HG03432 (cell line): Measurements from ENCODE around the gene P2RX6.
"Not testable (repeated sequence)": the region's sequence is repeated elsewhere in the genome, so short reads cannot be mapped to it uniquely, and the experiment has no call there.

ENCODE experiments used
- ATAC-seq: cut with Tn5 transposase; IDR thresholded peaks from one replicate; pipeline ENCODE4 v1.9.1; 2021; ENCODE audit warnings: mild to moderate bottlenecking, moderate library complexity; ENCODE audit not compliant: unreplicated experiment

Gene P2RX6

DNA sequence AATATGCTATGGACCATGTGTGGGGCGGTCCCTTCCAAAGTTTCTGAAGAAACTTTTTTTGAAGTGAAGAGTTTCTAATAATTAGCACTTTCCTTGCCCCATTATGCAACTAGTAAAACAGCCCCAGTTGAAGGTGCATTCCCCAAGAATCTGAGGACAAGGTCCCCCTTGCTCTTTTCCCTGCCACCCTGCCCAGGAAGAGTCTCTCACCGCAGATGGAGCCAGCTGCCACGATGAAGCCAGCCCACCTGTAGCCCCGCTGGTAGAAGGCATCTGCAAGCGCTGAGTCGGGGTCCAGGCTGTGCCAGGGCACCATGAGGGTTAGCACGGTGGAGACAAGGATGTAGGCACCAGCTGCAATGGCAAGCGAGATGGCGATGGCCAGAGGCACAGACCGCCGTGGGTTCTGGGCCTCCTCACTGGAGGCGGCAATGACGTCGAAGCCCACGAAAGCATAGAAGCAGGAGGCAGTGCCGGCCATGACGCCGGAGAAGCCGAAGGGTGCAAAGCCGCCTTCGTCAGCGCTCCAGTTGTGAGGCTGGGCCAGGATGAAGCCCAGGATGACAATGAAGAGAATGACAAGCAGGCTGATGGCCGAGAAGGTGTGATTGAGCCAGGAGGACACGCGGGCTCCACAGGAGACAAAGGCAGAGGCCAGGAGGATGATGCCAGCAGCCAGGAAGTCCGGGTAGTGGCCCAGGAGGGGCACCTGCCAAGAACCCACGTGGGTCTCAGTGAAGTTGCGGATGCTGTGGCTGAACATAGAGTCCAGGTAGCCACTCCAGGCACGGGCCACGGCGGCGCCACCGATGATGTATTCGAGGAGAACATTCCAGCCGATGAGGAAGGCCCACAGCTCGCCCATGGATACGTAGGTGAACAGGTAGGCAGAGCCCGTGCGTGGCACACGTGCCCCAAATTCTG, 15.9 kb downstream of the P2RX6 start:
- no peak for ATAC-seq

DNA sequence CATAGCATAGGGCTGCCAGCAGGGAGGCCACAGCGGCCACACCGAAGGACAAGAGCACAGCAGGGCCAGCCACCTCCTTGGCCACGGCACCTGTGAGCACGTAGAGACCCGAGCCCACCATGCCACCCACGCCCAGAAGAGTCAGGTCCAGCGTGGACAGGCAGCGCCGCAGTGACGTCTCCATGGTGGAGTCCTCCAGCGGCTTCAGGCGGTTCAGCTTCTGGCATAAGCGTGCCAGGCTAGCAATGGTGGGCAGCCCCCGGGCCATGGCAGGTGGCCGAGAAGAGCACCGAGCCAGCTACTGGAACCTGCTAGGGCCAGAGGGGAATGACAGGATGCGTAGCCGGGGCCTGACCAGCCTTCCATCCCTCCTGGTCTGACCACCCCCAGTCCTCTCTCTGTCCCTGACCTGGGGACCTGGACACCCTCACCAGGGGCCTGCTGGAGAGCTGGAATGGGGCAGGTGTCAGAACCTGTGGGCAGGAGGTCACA, 16.6 kb downstream of the P2RX6 start:
- ATAC-seq: no peak

DNA sequence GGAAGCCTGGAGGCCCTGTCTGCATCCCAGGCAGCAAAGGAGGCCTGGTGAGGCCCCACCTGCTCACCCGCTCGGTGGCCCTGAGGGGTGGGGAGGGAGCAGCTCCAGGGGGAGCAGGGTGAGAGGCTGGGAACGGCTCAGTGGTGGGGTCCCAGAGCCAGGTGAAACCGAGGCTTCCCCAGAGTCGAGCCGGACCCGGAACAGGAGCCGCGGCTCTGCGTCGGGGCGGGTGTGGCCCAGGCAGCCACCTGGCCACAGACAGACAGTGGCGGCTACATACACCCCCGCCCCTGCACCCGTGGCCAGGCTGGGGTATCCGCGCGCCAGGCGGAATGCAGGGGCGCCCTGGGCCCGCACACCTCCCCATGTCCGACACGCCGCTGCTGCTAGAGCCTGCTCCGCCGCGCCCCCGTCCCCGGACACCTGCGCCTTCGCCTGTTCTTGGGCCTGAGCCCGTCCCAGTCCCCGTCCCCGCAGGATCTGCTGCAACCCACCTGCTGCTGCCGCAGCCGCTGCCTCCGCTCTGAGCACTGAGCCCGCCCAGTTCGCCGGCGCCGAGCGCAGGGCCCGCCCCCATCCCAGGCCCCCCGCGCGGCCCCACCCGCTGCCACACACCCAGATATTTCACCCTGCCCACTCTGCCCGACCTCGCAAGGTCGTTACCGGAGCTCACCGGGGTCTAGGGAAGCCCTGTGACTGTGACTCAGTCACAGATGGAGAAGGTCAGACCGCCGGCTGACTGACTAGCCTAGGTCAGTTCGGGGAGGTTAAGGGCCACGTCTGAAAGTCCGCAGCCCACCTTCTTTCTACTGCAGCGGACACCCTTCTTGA, 17.3 kb downstream of the P2RX6 start, which contains the start of gene SLC7A4:
Gene SLC7A4 (minus strand): TSS at position 525 of the 831 bp plus-strand sequence. CDS start 749 bp downstream, outside the sequence.
- ATAC-seq: no peak

DNA sequence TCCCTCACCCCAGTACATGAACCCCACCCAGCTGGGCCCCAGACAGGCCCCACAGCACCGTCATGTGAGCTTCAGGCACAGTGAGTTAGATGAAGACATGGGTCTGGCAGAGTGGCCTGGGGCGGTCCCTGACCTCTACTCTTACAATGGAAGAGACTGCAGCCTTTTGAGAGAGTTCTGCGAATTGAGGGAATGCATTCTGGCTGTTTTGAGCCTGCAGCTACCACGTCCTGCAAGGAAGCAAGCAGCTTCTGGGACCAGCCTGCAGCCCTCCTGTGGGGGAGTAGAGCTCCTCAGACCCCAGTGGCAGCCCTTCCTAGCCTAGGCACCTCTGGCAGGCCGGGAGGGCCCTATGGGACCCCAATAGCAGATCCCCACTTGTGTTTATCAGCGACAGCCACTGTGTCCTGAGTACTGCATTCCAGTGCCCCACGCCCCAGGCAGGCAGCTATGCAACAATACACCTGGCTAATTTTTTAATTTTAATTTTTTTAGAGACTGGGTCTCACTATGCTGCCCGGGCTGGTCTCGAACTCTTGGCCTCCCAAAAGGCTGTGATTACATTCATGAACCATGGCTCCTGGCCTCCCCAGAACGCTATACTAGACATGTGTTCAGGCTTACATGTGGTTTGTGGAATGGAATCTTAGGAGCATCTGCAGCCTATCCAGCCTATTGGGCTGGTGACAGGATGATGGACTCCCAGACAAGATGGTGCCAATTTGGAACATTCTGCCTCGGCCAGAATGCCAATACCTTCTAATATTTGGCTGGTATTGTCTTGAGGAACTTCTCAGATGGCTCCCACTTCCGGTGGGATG, 18.1 kb downstream of the P2RX6 start:
- no peak for ATAC-seq

DNA sequence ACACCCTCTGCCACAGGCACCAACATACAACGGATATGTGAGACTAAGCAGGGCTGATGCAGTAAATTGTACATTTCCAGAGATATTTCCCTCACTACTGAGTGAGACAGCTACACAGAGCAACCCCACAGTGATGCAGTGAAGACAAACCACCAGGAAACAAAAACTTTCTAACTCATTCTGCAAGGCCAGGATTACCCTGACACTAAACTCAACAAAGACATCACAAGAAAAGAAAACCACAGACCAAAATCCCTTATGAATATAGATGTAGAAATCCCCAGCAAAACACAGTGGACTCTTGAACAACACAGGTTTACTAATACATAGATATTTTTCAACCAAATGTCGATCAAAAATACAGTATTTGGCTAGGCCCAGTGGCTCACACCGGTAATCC, 18.9 kb downstream of the P2RX6 start:
- no peak for ATAC-seq

DNA sequence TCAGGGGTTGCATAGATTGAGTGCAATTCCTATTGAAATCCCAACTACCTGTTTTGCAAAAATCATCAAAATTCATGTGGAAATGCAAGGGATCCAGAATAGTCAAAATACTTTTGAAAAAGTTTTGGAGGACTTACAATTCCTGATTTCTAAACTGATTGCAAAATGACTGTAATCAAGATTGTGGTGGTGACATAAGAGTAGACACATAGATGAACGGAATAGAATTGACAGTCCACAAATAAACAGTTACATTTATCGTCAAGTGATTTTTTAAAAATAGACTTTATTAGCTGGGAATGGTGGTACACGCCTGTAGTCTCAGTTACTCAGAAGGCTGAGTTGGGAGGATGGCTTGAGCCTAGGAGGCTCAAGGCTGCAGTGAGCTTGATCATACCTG, 20.0 kb downstream of the P2RX6 start:
- ATAC-seq: no peak

DNA sequence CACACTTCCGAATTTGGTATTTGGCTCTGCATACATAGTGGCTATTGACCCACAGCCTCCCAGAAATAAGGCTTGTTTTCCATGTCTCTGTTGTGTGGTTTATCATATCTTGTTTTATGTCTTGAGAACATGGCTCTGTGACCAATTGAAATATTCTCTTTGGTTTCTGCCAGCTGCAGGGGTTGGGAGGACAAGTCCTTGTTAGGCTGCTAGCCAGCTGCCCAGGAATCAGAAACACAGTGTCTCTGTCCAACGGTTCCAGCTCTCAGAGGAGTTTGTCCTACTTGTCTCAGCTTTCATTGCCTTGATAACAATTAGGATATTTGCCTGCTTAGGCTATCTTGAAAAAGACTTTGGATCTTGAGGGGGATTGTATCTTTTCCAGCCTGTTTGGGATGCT, 23.4 kb downstream of the P2RX6 start:
- ATAC-seq: no peak

DNA sequence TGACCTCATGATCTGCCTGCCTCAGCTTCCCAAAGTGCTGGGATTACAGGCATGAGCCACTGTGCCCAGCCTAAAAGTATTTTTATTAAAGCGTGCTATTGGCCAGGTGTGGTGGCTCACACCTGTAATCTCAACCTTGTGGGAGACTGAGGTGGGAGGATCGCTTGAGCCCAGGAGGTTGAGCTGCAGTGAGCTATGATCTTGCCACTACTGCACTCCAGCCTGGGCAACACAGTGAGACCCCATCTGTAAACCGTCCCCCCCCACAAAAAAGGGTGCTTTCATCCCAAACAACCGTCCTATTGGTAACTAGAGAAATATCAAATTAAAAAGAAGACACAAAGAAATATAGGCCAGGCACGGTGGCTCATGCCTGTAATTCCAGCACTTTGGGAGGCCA, 24.2 kb downstream of the P2RX6 start:
- not testable (repeated sequence) for ATAC-seq

DNA sequence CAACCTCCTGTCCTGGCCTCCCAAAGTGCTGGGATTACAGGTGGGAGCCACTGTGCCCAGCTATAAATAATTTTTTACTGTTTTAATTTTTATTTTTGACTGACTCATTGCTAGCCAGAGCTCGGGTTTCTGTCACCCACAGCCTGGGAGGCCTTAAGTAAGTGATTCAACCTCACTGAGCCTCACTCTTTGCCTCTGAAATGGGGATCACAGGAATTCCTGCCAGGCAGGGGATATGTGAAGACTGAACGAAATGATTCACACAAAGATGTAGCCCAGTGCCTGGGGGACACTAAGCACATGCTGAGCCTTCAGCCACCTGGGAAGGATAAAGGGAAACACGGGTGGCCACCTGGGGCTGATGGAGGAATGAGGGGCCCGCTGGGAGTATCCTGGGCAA, 27.0 kb downstream of the P2RX6 start:
- no peak for ATAC-seq

DNA sequence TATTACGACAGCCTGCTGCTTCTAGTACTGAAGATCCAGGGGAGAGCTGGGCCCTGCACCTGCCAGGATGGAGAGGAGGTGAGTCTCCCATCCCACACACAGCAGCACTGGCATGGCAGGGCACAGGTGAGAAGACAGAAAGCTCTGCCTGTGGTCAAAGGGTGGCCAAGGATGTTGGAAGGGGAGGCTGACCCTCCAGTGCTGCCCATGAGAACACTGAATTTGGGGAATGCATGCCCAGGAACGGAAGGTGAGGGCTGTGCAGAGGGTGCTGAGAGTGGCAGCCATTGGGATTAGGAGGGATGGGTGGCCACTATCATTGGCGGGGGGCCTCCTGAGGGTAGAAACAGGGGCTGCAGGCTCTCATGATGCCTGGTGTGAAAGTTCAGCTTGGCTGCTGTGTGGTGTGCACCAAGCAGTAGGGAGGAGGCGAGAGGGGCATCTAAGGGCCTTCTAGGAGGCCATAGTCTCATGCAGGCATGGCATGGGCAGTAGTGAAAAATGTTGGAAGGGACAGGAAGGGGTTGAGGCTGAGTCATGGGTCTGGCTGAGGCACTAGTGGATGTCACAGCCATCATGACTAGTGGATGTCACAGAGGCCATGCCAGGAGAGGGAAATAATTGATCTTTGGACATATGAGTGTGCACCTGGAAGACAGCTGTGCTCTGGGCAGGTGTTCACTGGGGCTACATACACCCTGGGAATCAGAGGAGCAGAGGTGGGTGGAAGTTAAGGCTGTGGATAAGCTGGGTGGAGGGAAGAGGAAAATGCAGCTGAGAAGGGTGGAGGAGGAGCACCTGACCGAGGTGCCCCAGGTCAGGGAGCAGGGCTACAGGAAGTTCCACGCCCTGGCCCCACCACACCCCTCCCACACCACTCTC, 28.3 kb downstream of the P2RX6 start:
- no peak for ATAC-seq

DNA sequence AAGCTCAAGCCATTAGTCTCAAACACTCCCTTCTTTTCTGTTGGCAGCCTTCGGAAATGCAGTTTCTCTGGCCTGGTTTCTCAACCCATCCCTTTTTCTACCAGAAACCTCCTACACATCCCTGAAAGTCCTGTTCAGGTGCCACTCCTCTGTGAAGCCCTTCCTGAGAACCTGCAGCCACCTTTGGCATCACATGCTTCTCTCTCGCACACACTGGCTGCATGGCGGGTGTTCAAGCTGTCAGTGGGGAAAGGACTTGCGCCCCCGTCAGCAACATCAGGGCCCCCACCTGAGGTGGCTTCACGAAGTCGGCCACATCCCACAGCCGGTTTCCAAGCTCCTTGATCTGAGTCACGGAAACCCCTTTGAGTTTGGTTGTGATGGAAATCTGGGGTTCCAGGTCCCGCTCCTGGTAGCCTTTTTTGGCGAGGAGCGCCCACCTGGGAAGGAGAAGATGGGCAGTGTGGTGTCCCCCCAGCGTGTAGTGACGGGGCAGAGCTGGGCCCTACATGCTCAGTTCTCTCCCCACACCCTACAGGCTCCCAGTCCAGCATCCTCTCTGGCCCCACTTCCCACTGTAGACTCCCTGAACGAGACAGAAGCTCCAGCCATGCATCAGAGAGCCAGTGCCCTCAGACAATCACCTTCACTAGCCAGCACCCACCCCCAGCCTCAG, 29.0 kb downstream of the P2RX6 start:
- no peak for ATAC-seq

DNA sequence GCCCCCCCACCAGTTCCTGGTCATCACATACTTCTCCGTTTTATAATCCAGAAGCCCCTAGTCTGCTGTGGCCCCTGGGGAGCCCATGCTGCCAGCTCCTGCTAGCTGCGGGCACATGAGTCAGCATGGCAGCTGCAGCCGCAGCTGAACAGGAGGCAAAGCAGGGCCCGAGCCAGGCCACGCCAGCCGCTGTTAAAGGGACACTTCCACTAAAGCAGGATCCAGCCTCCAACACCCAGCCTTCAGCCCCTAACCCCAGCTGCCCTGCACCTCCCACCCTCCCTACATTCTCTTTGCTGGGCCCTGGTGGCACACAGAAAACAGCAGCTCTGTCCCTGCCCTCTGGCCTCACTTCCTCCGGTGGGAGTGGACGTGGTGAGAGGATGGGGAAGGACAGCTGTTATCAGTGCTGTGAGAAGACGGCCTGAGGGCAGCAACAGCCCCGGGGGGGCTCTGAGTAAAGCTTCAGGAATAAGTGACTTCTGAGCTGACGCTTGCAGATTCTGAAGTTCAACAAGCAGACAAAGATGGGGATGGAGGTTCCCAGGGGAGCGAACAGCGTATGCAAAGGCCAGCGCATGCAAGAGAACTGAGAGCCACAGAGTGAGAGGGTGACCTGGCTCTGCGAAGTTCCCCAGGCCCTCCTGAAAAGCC, 30.1 kb downstream of the P2RX6 start:
- ATAC-seq: no peak

DNA sequence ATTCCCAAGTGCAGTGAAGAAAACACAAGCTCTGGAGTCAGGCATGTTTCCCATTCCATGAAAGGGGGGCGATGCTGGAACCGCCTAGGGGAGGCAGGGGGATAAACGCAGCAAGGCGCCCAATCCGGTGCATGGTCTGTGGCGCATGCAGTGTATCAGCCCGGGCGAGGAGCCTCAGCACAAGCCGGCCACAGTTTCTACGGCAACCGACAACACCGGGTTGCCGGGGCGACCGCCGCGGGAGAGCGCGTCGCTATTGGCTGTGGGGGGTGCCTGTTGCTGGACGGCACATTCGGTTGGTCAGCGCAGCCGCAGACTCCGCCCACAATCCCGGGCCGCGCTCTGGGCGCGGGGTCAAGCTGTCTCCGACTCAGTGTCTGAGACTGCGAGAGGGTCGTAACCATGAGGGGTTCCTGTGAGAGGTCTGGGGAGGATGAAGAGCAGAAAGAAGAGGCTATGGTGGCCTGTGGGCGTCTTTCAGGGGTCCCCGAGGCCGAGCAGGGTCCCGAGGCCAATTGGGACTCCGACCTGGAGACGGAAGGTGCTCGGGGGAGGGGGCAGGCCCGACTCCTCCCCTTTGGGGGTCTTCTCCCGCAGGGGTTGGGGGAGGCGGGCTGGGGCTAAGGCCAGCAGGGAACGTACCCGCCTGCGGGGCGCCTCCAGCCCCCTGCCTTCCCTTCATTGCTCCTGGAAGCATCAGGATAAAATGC, 30.8 kb downstream of the P2RX6 start, which contains the start of gene LRRC74B:
Gene LRRC74B (plus strand): TSS at position 362 of the 710 bp plus-strand sequence. CDS start 41 bp downstream, at position 403.
- peak; percentile 76 for ATAC-seq

DNA sequence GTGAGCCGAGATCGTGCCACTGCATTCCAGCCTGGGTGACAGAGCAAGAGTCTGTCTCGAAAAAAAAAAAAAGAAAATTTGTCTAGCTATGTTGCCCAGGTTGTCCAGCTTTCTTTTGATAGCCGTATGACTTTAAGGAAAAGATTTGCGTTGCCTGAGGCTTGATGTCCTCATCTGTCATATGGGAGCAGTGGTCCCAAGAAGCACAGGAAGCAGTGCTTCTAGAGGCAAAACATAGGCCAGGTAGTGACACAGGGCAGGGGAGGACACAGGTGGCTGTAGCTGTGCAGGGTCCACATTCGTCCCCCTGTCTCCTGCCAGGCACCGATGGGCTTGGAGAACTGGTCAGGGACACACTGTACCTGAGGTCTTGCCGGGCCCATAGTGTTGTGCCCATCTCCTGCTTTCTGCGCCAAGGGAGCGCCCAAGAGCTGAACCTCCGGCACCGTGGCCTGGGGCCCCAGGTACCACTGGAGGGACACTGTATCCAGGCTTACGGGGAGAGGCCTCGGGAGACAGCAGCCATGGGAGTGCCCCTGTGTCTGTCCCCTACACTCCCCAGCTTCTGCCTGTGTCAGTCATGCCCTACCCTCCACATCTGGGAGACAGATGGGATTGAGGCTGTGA, 32.2 kb downstream of the P2RX6 start:
- ATAC-seq: no peak

DNA sequence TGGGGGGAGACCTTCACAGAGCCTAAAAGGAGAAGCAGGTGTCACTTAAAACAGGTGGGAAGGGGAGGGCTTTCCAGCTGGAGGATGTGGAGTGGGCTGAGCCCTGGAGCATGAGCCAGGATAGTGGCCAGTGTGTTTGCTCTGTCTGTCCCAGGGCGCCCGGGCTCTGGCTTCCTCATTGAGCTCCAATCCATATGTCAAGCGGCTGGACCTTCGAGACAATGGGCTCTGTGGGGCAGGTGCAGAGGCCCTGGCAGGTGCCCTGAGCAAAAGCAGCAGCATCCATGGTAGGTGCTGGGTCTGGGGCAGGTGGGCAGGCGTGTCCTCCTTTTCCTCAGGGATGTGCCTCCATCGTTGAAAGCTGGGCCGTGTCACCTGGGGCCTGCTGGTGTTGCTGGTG, 32.8 kb downstream of the P2RX6 start:
- no peak for ATAC-seq

DNA sequence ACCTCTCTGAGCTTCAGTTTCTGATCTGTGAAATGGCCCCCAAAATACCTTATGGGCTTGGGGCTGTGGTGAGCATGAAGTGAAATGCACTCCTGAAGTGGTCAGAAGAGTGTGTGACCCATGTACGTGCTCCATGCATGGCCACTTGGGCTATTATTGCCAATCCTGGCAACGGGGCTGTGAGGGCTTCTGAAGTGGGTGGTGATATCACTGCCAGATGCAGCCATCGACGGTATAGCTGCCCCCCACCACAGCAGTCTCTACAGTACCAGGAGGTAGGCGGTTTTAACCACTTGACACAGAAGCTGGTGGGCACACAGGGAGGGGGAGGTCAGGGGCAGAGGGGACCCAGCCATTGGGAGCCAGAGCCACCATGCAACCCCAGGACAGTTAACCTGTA, 33.5 kb downstream of the P2RX6 start:
- ATAC-seq: not testable (repeated sequence)

DNA sequence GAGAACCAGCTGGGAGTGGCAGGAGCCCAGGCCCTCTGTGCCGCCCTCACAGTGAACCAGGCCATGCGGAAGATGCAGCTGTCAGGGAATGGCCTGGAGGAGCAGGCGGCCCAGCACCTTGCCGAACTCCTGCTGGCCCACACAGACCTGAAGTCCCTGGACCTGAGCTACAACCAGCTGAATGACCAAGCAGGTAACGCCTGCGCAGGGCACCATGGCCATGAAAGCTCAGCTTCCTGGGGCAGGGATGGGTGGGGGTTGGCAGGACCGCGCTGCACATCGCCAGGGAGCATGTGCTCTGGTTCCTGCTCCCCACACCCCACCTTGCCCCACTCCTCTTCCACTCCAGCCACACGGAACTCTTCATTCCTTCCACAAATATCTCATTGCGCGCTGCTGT, 34.0 kb downstream of the P2RX6 start:
- not testable (repeated sequence) for ATAC-seq
